Dermis blood vessel endothelial cell (primary cell): ENCODE results near the gene MED23. TPM values are rescaled to one million over a fixed set of nuclear protein-coding genes. Genes with fewer than 3 reads are reported as not detected.

Experiments
- DNase-seq: peaks from one replicate; pipeline ENCODE4 v3.0.0; 2010
- total RNA-seq: library from RNA; depleted of rRNA; stranded (reverse); fragments of >200 nt; gene quantifications from 2 replicates; pipeline ENCODE4 v1.2.3, GENCODE V29; 2014

MED23 gene
- total RNA-seq, result 44.6 and 47.1 TPM in 2 replicates

DNA sequence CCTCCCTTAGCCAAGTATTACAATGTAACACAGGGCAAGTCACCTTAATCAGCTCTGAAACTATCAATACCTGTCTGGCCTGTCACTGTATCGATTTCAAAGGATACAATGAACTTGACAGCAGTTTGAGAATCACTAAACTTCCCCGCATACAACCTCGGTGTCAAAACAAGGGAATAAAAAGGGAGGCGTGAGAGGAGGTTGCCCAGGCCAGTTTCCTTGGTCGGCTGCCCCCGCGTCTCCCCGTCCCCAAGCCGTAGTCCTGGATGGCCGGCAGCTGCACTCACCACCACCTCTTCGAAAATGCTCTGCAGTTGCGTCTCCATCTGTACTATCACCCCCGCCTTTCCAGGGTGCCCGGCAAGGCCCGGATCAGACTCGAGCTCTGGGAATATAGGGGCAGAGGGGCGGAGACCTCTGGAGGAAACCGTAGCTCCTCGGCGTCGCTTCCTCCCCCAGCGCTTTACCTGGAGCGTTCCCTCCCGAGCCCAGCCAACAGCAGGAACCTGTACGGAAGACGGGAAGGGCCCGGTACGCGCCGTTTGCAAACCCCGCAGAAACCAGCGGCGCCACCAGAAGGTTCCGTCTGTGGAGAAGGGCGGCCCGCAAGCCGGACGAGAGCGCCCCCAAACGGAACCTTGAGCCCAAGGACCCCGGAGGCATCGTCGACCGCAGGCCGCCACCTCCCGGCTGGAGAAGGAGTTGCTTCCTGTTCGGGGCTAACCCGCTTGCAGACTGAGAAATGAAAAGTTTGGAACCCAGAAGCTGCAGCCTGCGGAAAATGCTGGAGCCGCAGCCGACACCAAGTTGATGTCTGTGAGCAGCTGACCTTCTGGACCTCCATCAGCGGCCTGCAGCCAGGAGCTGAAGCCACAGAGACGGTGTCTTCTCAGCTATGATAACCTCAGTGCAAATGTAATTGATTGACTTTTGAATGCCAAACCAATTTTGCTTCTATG, at the start of gene MED23:
Gene MED23 (minus strand): TSS at position 519 of the 959 bp plus-strand sequence. CDS start 193 bp downstream, at position 326.
- peak; percentile 97 for DNase-seq

- DNase-seq, result no peak
Observed at GRCh38 chr6:131673184-131673583, 45.1 kb upstream of the MED23 start.

DNA sequence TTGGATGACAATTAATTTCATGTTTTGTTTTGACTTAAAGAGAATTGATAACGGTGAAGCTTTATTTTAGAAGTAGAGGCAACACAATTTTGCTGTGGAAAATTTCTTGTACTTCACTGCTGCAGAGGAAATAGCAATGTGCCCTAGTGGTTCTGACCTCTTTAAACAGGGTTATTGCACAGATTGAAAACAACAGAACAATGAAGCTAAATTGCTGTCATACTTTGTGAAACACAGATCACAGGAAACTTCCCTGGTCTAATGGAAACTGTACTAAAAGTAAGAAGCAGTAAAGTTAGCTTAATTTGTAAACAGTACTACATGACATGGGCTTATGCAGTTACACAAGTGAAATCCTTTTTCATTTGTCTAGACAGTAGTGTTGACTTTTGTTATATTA, 41.8 kb upstream of the MED23 start:
- peak; percentile 82 for DNase-seq

GRCh38 chr6:131663578-131664165, 35.6 kb upstream of the MED23 start:
- no peak for DNase-seq

GRCh38 chr6:131660195-131660594, 32.2 kb upstream of the MED23 start:
- peak; percentile 73 for DNase-seq

GRCh38 chr6:131658287-131658686, 30.2 kb upstream of the MED23 start:
- no peak for DNase-seq

DNA sequence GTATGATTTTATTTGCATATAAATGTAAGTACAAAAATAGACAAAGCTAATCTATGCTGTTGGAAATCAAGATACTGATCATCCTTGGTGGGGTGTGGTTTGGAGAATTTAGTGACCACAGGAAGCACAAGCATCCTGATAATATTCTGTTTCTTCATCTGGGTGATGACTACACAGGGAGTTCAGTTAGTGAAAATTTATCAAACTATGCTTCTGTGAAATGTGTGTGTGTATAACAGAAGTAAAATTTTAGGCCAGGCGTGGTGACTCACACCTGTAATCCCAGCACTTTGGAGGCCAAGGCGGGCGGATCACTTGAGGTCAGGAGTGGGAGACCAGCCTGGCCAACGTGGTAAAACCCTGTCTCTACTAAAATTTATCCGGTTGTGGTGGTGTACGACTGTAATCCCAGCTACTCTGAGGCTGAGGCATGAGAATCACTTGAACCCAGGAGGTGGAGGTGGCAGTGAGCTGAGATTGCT, 29.6 kb upstream of the MED23 start:
- DNase-seq, result no peak

- no peak for DNase-seq
Observed at GRCh38 chr6:131657222-131657621, 29.2 kb upstream of the MED23 start.

DNA sequence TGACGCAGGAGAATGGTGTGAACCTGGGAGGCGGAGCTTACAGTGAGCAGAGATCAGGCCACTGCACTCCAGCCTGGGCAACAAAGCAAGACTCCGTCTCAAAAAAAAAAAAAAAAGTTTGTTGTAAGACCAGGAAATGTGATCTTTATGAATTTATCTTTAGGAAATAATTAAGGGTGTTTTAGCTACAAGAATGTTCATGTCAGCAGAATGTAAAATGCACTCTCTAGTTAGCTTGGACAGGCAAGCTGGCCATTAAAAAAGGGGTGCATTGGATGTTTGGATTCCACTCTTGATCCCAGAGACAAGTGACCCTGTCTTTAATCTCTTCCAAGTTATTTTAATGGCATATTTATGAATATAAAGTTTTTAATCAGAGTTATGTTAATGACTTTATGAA, 28.6 kb upstream of the MED23 start:
- DNase-seq, result no peak

DNA sequence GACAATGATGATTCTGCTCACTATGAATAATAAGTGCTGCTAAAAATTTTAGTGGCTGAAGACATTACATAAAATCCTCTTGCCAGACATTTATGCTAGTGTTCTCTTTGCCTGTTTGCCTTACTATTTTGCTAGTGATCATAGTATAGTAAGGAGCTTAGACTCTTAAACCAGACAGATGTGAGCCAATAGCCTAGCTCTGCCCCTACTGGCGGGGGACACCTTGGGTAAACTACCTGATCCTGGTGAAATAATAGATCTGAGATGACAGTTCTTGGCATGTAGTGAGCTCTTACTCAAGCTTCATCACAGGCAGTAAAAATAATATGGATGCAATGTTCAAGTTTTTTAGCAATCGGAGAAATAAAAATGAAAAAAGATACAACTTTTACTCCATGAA, 27.9 kb upstream of the MED23 start:
- no peak for DNase-seq

- DNase-seq, result no peak
Observed at GRCh38 chr6:131655387-131655786, 27.3 kb upstream of the MED23 start.

DNA sequence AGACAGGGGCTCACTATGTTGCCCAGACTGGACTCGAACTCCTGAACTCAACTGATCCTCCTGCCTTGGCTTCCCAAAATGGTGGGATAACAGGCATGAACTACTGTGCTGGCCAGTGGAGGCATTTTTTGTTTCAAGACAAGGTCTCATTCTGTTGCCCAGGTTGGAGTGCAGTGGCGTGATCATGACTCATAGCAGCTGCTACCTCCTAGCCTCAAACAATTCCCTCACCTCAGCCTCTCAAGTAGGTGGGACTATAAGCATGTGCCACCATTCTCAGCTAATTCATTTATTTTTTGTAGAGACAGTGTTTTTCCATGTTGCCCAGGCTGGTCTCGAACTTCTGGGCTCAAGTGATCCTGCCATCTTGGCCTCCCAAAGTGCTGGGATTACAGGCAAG, 26.3 kb upstream of the MED23 start:
- DNase-seq, result no peak

GRCh38 chr6:131652472-131652871, 24.4 kb upstream of the MED23 start:
- peak; percentile 68 for DNase-seq

DNA sequence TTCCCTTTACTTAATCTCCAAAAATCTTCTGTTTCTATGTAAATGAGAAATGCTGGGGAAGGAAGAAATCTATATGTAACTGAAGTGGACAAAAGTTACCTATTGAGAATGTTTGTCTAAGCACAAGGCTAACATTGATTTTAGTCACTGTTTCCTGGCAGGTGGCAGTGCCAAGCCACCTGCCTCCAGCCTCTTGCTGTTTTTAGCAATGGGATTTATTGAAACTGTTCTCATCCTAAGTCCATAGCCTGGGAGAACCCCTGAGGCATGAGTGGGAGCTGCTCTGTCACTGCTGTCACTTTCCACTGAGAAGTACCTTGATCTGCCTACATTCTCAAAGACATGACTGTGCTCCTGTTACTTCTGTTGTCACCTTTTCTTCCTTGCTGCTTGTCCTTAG, 23.7 kb upstream of the MED23 start:
- no peak for DNase-seq

DNA sequence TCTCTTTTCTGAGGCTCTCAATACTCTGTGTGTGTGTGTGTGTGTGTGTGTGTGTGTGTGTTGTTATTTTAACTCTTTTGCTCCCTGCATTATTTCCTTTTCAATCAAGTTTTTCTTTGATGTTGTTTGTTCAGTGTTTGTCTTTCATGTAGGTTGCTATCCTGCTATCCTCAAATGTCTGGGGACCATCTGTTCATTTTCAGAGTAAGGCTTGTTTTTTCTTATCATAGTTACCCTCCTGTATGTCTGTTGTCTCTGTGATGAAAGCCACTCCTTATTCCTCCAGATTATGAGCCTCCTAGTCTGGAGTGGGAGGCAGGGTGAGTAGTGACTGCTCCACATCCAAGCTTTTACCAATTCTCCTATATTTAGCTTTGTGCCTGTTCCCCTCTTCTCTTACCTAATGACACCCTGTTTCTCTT, 18.2 kb upstream of the MED23 start:
- DNase-seq, result no peak

GRCh38 chr6:131645846-131646245, 17.8 kb upstream of the MED23 start:
- no peak for DNase-seq

- DNase-seq, result no peak
Observed at GRCh38 chr6:131644921-131645320, 16.9 kb upstream of the MED23 start.

DNA sequence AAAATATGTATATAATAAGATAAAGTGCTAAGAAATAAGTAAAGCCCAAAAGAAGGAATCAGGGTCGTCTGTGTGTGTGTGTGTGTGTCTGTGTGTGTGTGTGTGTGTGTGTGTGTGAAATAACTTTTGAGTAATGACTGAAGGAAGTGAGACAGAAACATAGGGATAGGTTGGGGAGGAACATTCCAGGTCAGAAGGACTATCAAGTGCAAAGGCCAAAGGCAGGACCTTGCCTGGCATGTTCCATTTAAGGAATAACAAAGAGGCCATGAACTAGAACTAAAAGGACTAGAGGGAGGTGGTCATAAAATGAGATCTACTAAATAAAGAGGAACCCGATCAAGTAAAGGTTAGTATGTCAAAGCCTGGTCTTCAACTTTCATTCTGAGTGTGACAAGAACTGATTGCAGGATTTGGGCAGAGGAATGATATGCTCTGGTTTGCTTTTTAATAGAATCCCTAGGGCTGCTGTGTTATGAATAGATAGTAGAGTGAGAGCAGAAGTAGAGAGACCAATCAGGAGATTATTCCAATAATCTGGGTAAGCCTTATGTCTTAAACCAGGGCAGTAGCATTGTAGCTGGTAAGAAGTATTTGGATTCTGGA, 15.9 kb upstream of the MED23 start:
- no peak for DNase-seq

- DNase-seq, result no peak
Observed at GRCh38 chr6:131642987-131643611, 15.1 kb upstream of the MED23 start.

GRCh38 chr6:131642565-131642964, 14.5 kb upstream of the MED23 start:
- no peak for DNase-seq

- no peak for DNase-seq
Observed at GRCh38 chr6:131641554-131641953, 13.5 kb upstream of the MED23 start.

- DNase-seq, result no peak
Observed at GRCh38 chr6:131640576-131640975, 12.5 kb upstream of the MED23 start.

GRCh38 chr6:131640100-131640499, 12.1 kb upstream of the MED23 start:
- no peak for DNase-seq
